HCT116 (cell line): ENCODE measurements around the gene MERTK. TPM values are rescaled to one million over a fixed set of nuclear protein-coding genes. Genes with fewer than 3 reads are reported as not detected.

ENCODE experiments used
- ATAC-seq: fragments of 200-7000 bp; cut with Tn5 transposase; 2 replicates; pipeline ENCODE4 v1.9.1; 2020; ENCODE audit warnings: mild to moderate bottlenecking, moderate library complexity
- BruUV-seq: library from RNA; stranded (reverse); fragments of 400-500 nt; replicated peaks from 2 replicates; lab custom pipeline; 2021; lab: Mats Ljungman, UMichigan
- CTCF ChIA-PET: fragments of 300-600 bp; sonication (Branson Sonifier 250); formaldehyde crosslinking; loops from one replicate; lab custom pipeline; 2021; ENCODE audit warnings: antibody characterized with exemption; lab: Charles Lee
- POLR2A ChIA-PET: fragments of 300-600, 350-600 bp; sonication (Branson Sonifier 250); formaldehyde crosslinking; loops from one replicate; lab custom pipeline; 2021; ENCODE audit warnings: antibody characterized with exemption; lab: Charles Lee
- RAD21 ChIA-PET, 2 experiments: fragments of 300-600 bp; sonication (Branson Sonifier 250); formaldehyde crosslinking; loops; one replicate each; lab custom pipeline; 2023; ENCODE audit warnings: low total read pairs in 2 of 2; ENCODE audit not compliant: uncharacterized antibody in 2 of 2, unreplicated experiment in 2 of 2, low non-redundant PET in 1 of 2; lab: Charles Lee
- DNase-seq: peaks from one replicate; pipeline ENCODE4 v3.0.0-alpha.2; 2010; ENCODE audit warnings: low read depth, low spot score
- H2AFZ ChIP-seq: fragments of 200-600 bp; shearing (Covaris generic), sonication (generic); 2 replicates; pipeline ENCODE4 v1.6.1; 2017; ENCODE audit warnings: low read depth, mixed run types, mixed read lengths, antibody characterized with exemption, low read length; ENCODE audit not compliant: poor library complexity, severe bottlenecking
- H3K27ac ChIP-seq: 2 replicates; pipeline ENCODE4 v1.5.1; 2012; ENCODE audit warnings: low read depth, low read length
- H3K27me3 ChIP-seq: fragments of 200-600 bp; sonication (generic); 2 replicates; pipeline ENCODE4 v1.6.1; 2016; ENCODE audit warnings: mixed run types, low read length, mixed read lengths; ENCODE audit not compliant: insufficient read depth
- H3K36me3 ChIP-seq, 2 experiments: fragments of 200-500 bp in 1 of 2; fragments of 200-600 bp in 1 of 2; sonication (Bioruptor generic) in 1 of 2; sonication (generic) in 1 of 2; 2 replicates each; pipeline versions ENCODE4 v1.5.1 to v1.6.1; 2014 to 2016; ENCODE audit warnings: low read length in 2 of 2, inconsistent platforms in 1 of 2, mixed read lengths in 1 of 2, mixed run types in 1 of 2; ENCODE audit not compliant: insufficient read depth in 2 of 2, control insufficient read depth in 1 of 2
- H3K4me1 ChIP-seq, 2 experiments: fragments of 200-600 bp in 1 of 2; sonication (generic) in 1 of 2; 2 replicates each; pipeline versions ENCODE4 v1.5.1 to v1.6.1; 2012 to 2017; ENCODE audit warnings: low read length in 2 of 2, inconsistent platforms in 1 of 2, mild to moderate bottlenecking in 1 of 2, mixed read lengths in 1 of 2, mixed run types in 1 of 2, moderate library complexity in 1 of 2; ENCODE audit not compliant: insufficient read depth in 2 of 2, control insufficient read depth in 1 of 2
- H3K4me2 ChIP-seq: fragments of 200-600 bp; sonication (generic); 2 replicates; pipeline ENCODE4 v1.6.1; 2017; ENCODE audit warnings: mixed run types, low read length, mixed read lengths
- H3K4me3 ChIP-seq, 2 experiments: fragments of 200-600 bp in 1 of 2; sonication (generic) in 1 of 2; replicated peaks in 1 of 2; 2 replicates each; pipeline ENCODE4 v1.5.1; 2011 to 2016; ENCODE audit warnings: low read length in 2 of 2, control low read depth in 1 of 2, low read depth in 1 of 2, mild to moderate bottlenecking in 1 of 2, mixed read lengths in 1 of 2, mixed run types in 1 of 2
- H3K79me2 ChIP-seq: fragments of 200-600 bp; sonication (generic); 2 replicates; pipeline ENCODE4 v1.6.1; 2017; ENCODE audit warnings: mild to moderate bottlenecking, mixed run types, low read length, moderate library complexity, mixed read lengths; ENCODE audit not compliant: insufficient read depth
- H3K9ac ChIP-seq: fragments of 200-600 bp; sonication (generic); 2 replicates; pipeline ENCODE4 v1.6.1; 2016; ENCODE audit warnings: low read length, mixed read lengths
- H3K9me2 ChIP-seq: fragments of 200-600 bp; sonication (generic), shearing (Covaris generic); 2 replicates; pipeline ENCODE4 v1.6.1; 2017; ENCODE audit warnings: mixed run types, mild to moderate bottlenecking, moderate library complexity; ENCODE audit not compliant: insufficient read depth
- H3K9me3 ChIP-seq, 2 experiments: fragments of 200-500 bp in 1 of 2; fragments of 200-600 bp in 1 of 2; sonication (Bioruptor generic) in 1 of 2; sonication (generic) in 1 of 2; 2 replicates each; pipeline ENCODE4 v1.6.1; 2014 to 2017; ENCODE audit warnings: low read length in 2 of 2, mixed read lengths in 2 of 2, inconsistent platforms in 1 of 2, low read depth in 1 of 2, mild to moderate bottlenecking in 1 of 2, mixed run types in 1 of 2, moderate library complexity in 1 of 2; ENCODE audit not compliant: control insufficient read depth in 1 of 2, insufficient read depth in 1 of 2
- H4K20me1 ChIP-seq: fragments of 200-600 bp; sonication (generic), shearing (Covaris generic); 2 replicates; pipeline ENCODE4 v1.6.1; 2017; ENCODE audit warnings: mixed run types, mild to moderate bottlenecking, moderate library complexity; ENCODE audit not compliant: insufficient read depth
- ATF3 ChIP-seq: IDR thresholded peaks from 2 replicates; pipeline ENCODE4 v1.6.1; 2012
- EGR1 ChIP-seq: IDR thresholded peaks from 2 replicates; pipeline ENCODE4 v1.6.1; 2012; ENCODE audit warnings: low read depth
- ELF1 ChIP-seq: IDR thresholded peaks from 2 replicates; pipeline ENCODE4 v1.6.1; 2012; ENCODE audit warnings: low read depth, borderline replicate concordance
- EZH2 ChIP-seq: fragments of 200-600 bp; sonication (generic); IDR thresholded peaks from 2 replicates; pipeline ENCODE4 v1.6.1; 2017; ENCODE audit warnings: antibody characterized with exemption, mixed run types
- MAX ChIP-seq: IDR thresholded peaks from 2 replicates; pipeline ENCODE4 v1.6.1; 2012
- REST ChIP-seq: IDR thresholded peaks from 2 replicates; pipeline ENCODE4 v1.6.1; 2012; ENCODE audit warnings: low read depth
- SIN3A ChIP-seq: IDR thresholded peaks from 2 replicates; pipeline ENCODE4 v1.6.1; 2012; ENCODE audit warnings: low read depth
- TCF7L2 ChIP-seq: IDR thresholded peaks from 2 replicates; pipeline ENCODE4 v1.7.0; 2011; ENCODE audit warnings: borderline replicate concordance, inconsistent platforms; ENCODE audit not compliant: insufficient read depth, insufficient read length; ENCODE audit errors: extremely low read depth
- ZBTB33 ChIP-seq: IDR thresholded peaks from 2 replicates; pipeline ENCODE4 v1.6.1; 2011; ENCODE audit warnings: mild to moderate bottlenecking, low read length, moderate library complexity; ENCODE audit not compliant: insufficient replicate concordance; ENCODE audit errors: extremely low read depth
- ZFX ChIP-seq: fragments of 450-650 bp; IDR thresholded peaks from 2 replicates; pipeline ENCODE4 v1.6.1; 2017
- intact Hi-C: fragments of 100-400 bp; cut with micrococcal nuclease; formaldehyde crosslinking; loops from 2 replicates; pipeline ENCODE4 v1.10.0; 2022
- total RNA-seq: library from RNA; stranded (reverse); gene quantifications from one replicate; pipeline ENCODE4 v1.2.1, GENCODE V29; 2021; ENCODE audit not compliant: unreplicated experiment

The MERTK gene
- total RNA-seq, 1 experiment from 2014 or later, result 5.7 TPM

- no peak for TF ChIP-seq SIN3A
- TF ChIP-seq, all 23 proteins: peak for 0
These were observed 53.1 kb downstream of the MERTK start (continued) for GRCh38 chr2:111951486-111951885.

- Histone ChIP-seq H3K4me1 (no peaks in the 10 kb centered on the region; a peak in 1 of 4 replicates), H3K27me3 (no peaks in the 10 kb centered on the region), H3K36me3 (no peaks in the 10 kb centered on the region; a peak in 1 of 4 replicates), H2AFZ (no peak overlapping the region), H3K27ac (no peak overlapping the region), H4K20me1 (no peaks in the 10 kb centered on the region), H3K4me3 (no peak overlapping the region), H3K9me3 (no peaks in the 10 kb centered on the region), H3K4me2 (no peak overlapping the region), H3K9ac (no peak overlapping the region), H3K79me2 (no peaks in the 10 kb centered on the region), H3K9me2 (no peaks in the 10 kb centered on the region)
- TF ChIP-seq EGR1 (no peak), TCF7L2 (no peak), MAX (no peak)
- intact Hi-C loops, result no loop called here
- no peak for ATAC-seq
- BruUV-seq, result no TSS peak
- RAD21 ChIA-PET, result no interaction called here
- POLR2A ChIA-PET, result no interaction called here
- CTCF ChIA-PET, result no interaction called here
- no peak for DNase-seq
These were observed 54.6 kb downstream of the MERTK start for GRCh38 chr2:111952871-111953452.

- H3K4me1 ChIP-seq, result no peaks in the 10 kb centered on the region
- H3K27ac ChIP-seq, result no peak overlapping the region
- ChIA-PET RAD21 (no interaction called here), POLR2A (no interaction called here), CTCF (no interaction called here)
- H3K4me3 ChIP-seq, result no peak overlapping the region
- DNase-seq, result no peak
- ATAC-seq, result no peak
- no peak overlapping the region for H3K9ac ChIP-seq
- intact Hi-C loops, result no loop called here
- H4K20me1 ChIP-seq, result no peaks in the 10 kb centered on the region
- H3K9me2 ChIP-seq, result no peaks in the 10 kb centered on the region
- H3K36me3 ChIP-seq, result no peaks in the 10 kb centered on the region
- H3K79me2 ChIP-seq, result no peaks in the 10 kb centered on the region
- BruUV-seq, result no TSS peak
- TF ChIP-seq TCF7L2 (no peak), ELF1 (no peak), EZH2 (no peak), ATF3 (no peak), ZFX (no peak), ZBTB33 (no peak), REST (no peak)
- TF ChIP-seq, all 23 proteins: peak for 0
- H3K27me3 ChIP-seq, result no peaks in the 10 kb centered on the region
- no peak overlapping the region for H3K4me2 ChIP-seq
- no peak overlapping the region for H2AFZ ChIP-seq
- no peaks in the 10 kb centered on the region for H3K9me3 ChIP-seq
These were observed 56.4 kb downstream of the MERTK start for GRCh38 chr2:111954602-111955332.
